ENCODE data around the gene PWWP2A. TPM values are rescaled to one million over a fixed set of nuclear protein-coding genes. Genes with fewer than 3 reads are reported as not detected.

PWWP2A gene
- total RNA-seq, 1 donor from 2014 or later: 19.6 TPM

DNA sequence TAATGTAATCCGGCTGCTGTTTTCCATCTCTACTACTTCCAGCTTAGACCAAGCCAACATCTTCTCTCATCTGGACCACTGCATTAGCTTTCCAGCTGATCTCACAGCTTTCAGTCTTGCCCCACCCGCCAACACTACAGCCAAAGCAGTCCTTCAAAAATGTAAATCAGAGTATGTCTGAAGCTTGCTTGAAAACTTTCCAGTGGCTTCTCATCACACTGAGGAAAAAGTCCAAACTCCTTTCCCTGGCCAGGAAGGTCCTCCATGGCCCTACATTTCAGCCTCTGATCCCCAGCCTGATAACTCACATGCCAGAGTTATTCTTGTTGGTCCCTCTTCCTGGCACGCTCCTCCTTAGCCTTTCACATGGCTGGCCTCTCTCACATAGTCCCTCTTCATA is 71.8 kb downstream of the PWWP2A start:
- no peak for TF ChIP-seq EZH2 (IDR thresholded peaks at IDR 0.05; ENCODE audit: insufficient read depth, low read length)
- TF ChIP-seq, protein P1, sequence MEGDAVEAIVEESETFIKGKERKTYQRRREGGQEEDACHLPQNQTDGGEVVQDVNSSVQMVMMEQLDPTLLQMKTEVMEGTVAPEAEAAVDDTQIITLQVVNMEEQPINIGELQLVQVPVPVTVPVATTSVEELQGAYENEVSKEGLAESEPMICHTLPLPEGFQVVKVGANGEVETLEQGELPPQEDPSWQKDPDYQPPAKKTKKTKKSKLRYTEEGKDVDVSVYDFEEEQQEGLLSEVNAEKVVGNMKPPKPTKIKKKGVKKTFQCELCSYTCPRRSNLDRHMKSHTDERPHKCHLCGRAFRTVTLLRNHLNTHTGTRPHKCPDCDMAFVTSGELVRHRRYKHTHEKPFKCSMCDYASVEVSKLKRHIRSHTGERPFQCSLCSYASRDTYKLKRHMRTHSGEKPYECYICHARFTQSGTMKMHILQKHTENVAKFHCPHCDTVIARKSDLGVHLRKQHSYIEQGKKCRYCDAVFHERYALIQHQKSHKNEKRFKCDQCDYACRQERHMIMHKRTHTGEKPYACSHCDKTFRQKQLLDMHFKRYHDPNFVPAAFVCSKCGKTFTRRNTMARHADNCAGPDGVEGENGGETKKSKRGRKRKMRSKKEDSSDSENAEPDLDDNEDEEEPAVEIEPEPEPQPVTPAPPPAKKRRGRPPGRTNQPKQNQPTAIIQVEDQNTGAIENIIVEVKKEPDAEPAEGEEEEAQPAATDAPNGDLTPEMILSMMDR (IDR thresholded peaks at IDR 0.05; ENCODE audit: insufficient read depth, low read depth, low read length): no peak
- no peak for DNase-seq (ENCODE audit: low read depth)
- FAIRE-seq: no peak
- no peaks in the 10 kb centered on the region for H3K27me3 Mint-ChIP-seq (ENCODE audit: low read depth, unreplicated experiment)
- H3K4me3 Mint-ChIP-seq (ENCODE audit: unreplicated experiment): no peak overlapping the region
- H3K4me3 ChIP-seq (ENCODE audit: insufficient read depth, low read depth, low read length): no peak overlapping the region
- no peak overlapping the region for H3K27ac Mint-ChIP-seq (ENCODE audit: unreplicated experiment)
- H3K27me3 ChIP-seq (ENCODE audit: insufficient read depth, low read length): no peaks in the 10 kb centered on the region
- no peaks in the 10 kb centered on the region for H3K9me3 ChIP-seq (ENCODE audit: insufficient read depth, low read depth, low read length)
- H2AFZ ChIP-seq (ENCODE audit: low read depth, low read length): no peak overlapping the region
- H3K36me3 Mint-ChIP-seq (ENCODE audit: low read depth, unreplicated experiment): peaks cover 11% of the 10 kb centered on the region
- H3K4me1 ChIP-seq (ENCODE audit: insufficient read depth, low read length): peaks cover 8% of the 10 kb centered on the region
- H3K27ac ChIP-seq (ENCODE audit: low read depth, low read length): no peak overlapping the region
- no peaks in the 10 kb centered on the region for H3K9me3 Mint-ChIP-seq (ENCODE audit: unreplicated experiment)
- peaks cover 2% of the 10 kb centered on the region for H3K79me2 ChIP-seq (ENCODE audit: insufficient read depth, low read length)
- no peaks in the 10 kb centered on the region for H4K20me1 ChIP-seq (ENCODE audit: insufficient read depth, low read length)
- H3K36me3 ChIP-seq (ENCODE audit: insufficient read depth, low read length): peaks cover 20% of the 10 kb centered on the region
- H3K4me1 Mint-ChIP-seq (ENCODE audit: low read depth, unreplicated experiment): peaks cover 6% of the 10 kb centered on the region
- H3K4me2 ChIP-seq (ENCODE audit: low read length): no peak overlapping the region
- H3K9ac ChIP-seq (ENCODE audit: low read length): no peak overlapping the region

DNA sequence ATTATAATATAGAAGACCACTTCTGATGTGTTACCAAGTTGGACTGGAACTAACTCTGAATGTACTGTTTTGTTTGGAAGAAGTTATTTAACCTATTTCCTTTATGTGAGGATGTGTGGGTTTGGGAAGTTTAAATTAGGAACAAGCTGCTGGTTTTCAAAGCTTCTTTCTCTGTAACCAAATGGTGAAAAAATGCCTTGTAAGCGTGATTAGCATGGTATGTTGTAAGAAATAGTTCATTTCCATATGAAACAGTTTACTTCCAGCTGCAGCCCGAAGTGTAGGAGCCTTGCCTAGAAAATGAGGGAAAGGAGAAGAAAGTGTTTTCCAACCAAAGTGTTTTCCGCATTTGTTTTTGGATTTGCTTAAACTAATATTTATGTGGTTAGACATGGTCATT is 74.3 kb downstream of the PWWP2A start:
- Histone ChIP-seq H3K4me3 (ENCODE audit: insufficient read depth, low read depth, low read length) (no peak overlapping the region), H3K9ac (ENCODE audit: low read length) (no peak overlapping the region), H3K27ac (ENCODE audit: low read depth, low read length) (peak overlapping the region; percentile 21), H3K9me3 (ENCODE audit: insufficient read depth, low read depth, low read length) (no peaks in the 10 kb centered on the region), H3K79me2 (ENCODE audit: insufficient read depth, low read length) (peaks cover 2% of the 10 kb centered on the region), H3K4me2 (ENCODE audit: low read length) (no peak overlapping the region), H3K4me1 (ENCODE audit: insufficient read depth, low read length) (peaks cover 8% of the 10 kb centered on the region), H4K20me1 (ENCODE audit: insufficient read depth, low read length) (no peaks in the 10 kb centered on the region), H3K36me3 (ENCODE audit: insufficient read depth, low read length) (peaks cover 16% of the 10 kb centered on the region), H3K27me3 (ENCODE audit: insufficient read depth, low read length) (no peaks in the 10 kb centered on the region), H2AFZ (ENCODE audit: low read depth, low read length) (no peak overlapping the region)
- Mint-ChIP-seq H3K4me1 (ENCODE audit: low read depth, unreplicated experiment) (peaks cover 6% of the 10 kb centered on the region), H3K36me3 (ENCODE audit: low read depth, unreplicated experiment) (peaks cover 11% of the 10 kb centered on the region), H3K4me3 (ENCODE audit: unreplicated experiment) (no peak overlapping the region), H3K9me3 (ENCODE audit: unreplicated experiment) (no peaks in the 10 kb centered on the region), H3K27me3 (ENCODE audit: low read depth, unreplicated experiment) (no peaks in the 10 kb centered on the region), H3K27ac (ENCODE audit: unreplicated experiment) (no peak overlapping the region)
- FAIRE-seq (no peak), DNase-seq (ENCODE audit: low read depth) (peak; percentile 23)
- TF ChIP-seq, protein P1 (IDR thresholded peaks at IDR 0.05; ENCODE audit: insufficient read depth, low read depth, low read length): no peak
- TF ChIP-seq EZH2 (IDR thresholded peaks at IDR 0.05; ENCODE audit: insufficient read depth, low read length): no peak

DNA sequence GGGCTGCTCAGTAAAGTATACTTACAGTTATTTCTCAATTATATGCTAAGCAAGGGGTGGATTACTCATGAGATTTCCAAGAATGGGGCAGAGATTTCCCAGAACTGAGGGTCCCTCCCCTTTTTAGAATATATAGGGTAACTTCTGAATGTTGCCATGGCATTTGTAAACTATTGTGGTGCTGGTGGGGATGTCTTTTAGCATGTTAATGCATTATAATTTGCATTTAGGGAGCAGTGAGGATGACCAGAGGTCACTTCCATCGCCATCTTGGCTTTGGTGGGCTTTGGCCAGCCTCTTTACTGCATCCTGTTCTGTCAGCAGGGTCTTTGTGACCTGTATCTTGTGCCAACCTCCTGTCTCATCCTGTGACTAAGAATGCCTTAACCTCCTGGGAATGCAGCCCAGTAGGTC is 74.9 kb downstream of the PWWP2A start:
- Histone ChIP-seq H3K27me3 (ENCODE audit: insufficient read depth, low read length) (no peaks in the 10 kb centered on the region), H4K20me1 (ENCODE audit: insufficient read depth, low read length) (no peaks in the 10 kb centered on the region), H3K4me1 (ENCODE audit: insufficient read depth, low read length) (peaks cover 8% of the 10 kb centered on the region), H2AFZ (ENCODE audit: low read depth, low read length) (no peak overlapping the region), H3K36me3 (ENCODE audit: insufficient read depth, low read length) (peaks cover 11% of the 10 kb centered on the region), H3K9ac (ENCODE audit: low read length) (no peak overlapping the region), H3K9me3 (ENCODE audit: insufficient read depth, low read depth, low read length) (no peaks in the 10 kb centered on the region), H3K27ac (ENCODE audit: low read depth, low read length) (no peak overlapping the region), H3K4me3 (ENCODE audit: insufficient read depth, low read depth, low read length) (no peak overlapping the region), H3K4me2 (ENCODE audit: low read length) (no peak overlapping the region), H3K79me2 (ENCODE audit: insufficient read depth, low read length) (peaks cover 2% of the 10 kb centered on the region)
- Mint-ChIP-seq H3K27me3 (ENCODE audit: low read depth, unreplicated experiment) (no peaks in the 10 kb centered on the region), H3K4me1 (ENCODE audit: low read depth, unreplicated experiment) (peaks cover 6% of the 10 kb centered on the region), H3K36me3 (ENCODE audit: low read depth, unreplicated experiment) (peaks cover 9% of the 10 kb centered on the region), H3K9me3 (ENCODE audit: unreplicated experiment) (no peaks in the 10 kb centered on the region), H3K4me3 (ENCODE audit: unreplicated experiment) (no peak overlapping the region), H3K27ac (ENCODE audit: unreplicated experiment) (no peak overlapping the region)
- no peak for TF ChIP-seq EZH2 (IDR thresholded peaks at IDR 0.05; ENCODE audit: insufficient read depth, low read length)
- TF ChIP-seq, protein P1 (IDR thresholded peaks at IDR 0.05; ENCODE audit: insufficient read depth, low read depth, low read length): no peak
- DNase-seq (ENCODE audit: low read depth): no peak
- no peak for FAIRE-seq

All from astrocyte (in vitro differentiated cells and primary cell).